Diencephalon (tissue), 1 donor: ENCODE data around the gene ZSWIM3. TPM values are rescaled to one million over a fixed set of nuclear protein-coding genes. Genes with fewer than 3 reads are reported as not detected.

Experiments
- total RNA-seq: library from RNA; depleted of rRNA; stranded (reverse); fragments of >200 nt; gene quantifications from one replicate; pipeline ENCODE4 v1.2.3, GENCODE V29; 2014

Gene ZSWIM3
- total RNA-seq = 13.8 TPM

DNA sequence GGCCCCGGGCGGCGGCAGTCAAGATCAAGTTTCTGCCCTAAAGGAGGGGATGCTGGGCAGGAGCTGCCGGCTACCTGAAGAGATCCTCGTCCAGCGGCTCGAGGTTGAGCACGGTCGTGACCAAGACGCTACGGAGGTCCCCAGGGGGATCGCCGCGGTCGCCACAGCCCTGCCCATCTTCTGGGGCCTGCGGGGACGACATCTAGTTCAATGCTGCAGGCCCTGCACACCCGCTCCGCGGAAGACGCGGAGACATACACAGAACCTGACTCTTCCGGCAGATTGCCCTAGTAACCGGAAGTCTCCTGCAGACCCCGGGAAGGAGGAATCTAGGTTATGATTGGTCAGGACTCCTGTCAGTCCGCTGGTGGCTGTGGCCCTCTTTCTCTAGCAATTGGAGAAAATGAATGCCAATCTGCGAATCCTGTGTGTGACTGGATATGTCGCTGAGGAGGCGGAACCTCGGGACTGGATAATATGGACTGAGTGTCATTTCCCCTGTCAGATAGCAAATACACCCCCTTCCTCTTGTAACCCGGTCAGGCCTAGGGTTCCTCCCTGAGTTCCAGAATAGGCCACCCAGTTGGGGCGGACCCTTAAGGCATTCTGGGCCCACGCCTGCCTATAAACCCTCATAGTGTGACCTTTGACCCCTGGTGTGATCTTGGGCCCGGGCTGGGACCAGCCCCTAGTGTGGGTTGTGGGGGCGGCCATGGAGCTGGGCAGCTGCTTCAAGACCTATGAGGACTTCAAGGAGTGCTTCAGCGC, at the start of gene ZSWIM3, which contains the start of gene ACOT8:
Gene ZSWIM3 (plus strand): TSS at position 501 of the 768 bp plus-strand sequence. CDS start 212 bp downstream, at position 713.
Gene ACOT8 (minus strand): TSS at position 279 of the 768 bp plus-strand sequence. CDS start 77 bp downstream, at position 202.

DNA sequence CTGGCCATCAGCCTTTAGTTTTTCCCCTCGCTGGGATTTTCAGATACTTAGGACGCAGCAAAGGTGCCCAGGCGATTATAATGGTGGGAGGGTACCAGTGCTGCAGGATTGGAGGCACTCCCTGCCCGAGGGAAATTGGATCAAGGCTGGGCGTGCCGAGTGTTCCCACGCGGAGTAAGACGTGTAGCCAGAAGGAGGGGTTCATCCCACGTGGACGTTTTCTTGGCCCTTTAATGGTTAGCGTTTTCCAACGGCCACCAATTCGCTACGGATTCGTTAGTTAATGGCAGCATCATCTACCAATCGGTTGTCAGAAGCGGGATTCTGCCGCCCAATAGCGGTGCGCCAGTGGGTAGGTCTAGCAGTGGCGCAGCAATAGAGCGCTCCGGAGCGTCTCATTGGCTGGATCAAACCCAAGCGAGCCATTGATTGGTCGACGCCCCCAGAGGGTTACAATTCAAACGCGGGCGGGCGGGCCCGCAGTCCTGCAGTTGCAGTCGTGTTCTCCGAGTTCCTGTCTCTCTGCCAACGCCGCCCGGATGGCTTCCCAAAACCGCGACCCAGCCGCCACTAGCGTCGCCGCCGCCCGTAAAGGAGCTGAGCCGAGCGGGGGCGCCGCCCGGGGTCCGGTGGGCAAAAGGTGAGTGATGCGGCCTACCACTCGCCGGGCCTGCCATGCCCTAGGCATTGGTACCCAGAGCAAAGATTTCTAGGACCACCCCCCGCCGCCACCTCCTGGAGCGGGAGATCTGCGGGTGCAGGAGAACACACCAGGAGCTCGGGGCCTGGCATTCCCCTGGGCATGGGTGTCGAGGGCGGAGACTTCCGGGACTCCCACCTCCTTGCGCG, 45.0 kb upstream of the ZSWIM3 start, which contains the start of gene UBE2C:
Gene UBE2C (plus strand): TSS at position 488 of the 849 bp plus-strand sequence. CDS start 52 bp downstream, at position 540.

DNA sequence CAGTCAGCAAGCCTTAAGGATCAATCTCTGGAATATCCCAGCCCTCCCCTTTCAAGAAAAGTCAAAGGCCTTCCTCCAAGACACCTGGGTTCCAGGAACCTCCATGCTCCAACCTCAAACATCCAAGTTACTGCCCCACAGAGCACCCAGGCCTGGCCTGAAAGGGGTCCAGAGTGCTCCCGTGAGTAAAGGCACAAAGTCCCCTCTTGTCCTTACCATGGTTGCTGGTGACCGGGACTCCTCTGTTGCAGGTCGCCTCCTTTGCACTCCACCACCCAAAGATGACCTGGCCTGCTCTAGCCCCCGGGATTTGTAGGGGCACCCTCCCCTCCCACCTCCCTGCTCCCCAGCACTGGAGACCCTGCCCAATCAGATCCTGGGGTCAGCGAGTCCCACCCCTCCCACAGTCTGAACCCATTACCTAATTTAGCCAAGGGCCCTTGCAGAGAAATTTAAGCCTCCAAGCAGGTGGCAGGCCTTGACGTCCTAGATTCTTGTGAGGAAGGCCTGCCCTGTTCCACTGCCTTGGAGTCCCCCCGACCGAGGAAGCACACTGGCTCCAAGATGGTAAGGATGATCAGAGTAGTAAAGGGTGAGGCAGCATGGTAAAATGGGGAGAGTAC, 30.3 kb upstream of the ZSWIM3 start, which contains the start of gene TNNC2:
Gene TNNC2 (minus strand): TSS at position 283 of the 623 bp plus-strand sequence. CDS start 64 bp downstream, at position 219.

DNA sequence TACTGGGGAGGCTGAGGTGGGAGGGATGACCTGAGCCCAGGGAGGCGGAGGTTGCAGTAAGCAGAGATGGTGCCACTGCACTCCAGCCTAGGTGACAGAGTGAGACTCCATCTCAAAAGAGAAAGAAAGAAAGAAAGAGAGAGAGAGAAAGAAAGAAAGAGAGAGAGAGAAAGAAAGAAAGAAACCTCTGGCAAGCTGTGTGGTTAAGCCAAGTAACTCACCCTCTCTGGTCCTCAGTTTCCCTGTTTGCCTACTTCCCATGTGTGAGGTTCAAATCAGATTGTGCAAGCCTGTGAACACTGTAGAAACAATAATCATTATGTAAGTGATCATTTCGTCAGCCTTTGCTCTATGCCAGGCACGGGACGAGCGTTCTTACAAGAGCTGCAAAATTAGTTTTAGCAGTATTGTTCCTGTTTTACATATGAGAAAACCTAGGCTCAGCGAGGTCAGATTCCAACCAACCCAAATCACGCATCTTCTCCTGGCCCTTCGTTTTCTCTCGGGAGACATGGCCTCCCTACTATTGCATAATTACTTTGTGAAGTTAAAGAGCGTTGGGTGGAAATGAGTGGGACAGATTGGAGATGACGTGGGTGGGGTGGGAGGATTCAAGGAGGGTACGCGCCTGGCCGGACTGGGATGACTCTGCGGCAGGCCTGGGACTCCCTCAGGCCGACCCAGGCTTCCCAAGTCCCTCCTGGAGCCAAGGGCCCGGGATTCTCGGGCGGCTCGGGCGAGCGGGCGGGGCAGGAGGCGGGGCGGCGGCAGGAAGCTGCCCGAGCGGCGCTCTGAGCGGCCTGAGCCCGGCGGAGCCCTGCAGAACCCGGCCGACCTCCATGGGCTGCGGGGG, 24.2 kb upstream of the ZSWIM3 start, which contains the start of gene SNX21:
Gene SNX21 (plus strand): TSS at position 770 of the 853 bp plus-strand sequence. CDS start 121 bp downstream, outside the sequence.

DNA sequence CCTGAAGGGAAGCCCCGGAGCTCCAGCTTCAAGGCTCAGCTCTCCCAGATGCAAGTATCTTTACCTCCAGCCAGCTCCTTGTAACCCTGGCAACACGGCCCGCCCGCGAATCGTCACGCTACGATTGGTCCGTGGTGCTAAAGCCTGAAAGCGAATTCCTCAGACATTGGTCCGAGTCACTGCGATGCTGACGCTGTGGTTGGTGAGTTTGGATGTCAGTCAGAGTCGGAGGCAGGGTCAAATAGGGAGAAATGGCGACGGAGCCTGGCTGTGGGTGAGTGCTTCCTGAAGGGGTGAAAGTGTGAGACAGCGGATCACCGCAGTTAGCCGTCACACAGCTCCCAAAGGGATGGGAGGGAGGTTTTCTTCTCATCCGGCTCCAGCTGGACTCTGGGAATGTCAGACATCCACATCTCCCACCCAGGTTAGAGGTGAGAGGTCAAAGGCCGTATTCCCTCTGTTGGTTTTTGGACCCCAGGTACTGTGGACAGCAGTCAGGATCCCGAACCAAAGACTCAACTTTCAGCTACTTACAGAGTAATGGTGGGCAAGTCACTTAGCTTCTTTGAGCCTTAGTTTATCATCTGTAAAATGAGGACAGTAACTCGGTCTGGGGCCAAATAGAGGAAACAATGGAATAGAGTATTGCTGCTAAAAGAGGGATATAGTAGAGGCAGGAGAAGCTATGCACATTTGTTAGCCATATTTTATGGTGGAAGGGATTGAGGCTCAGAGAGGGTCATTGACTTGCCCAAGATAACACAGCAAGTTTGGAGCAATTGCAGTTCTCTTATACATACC, 23.8 kb downstream of the ZSWIM3 start, which contains the start of gene ZSWIM1:
Gene ZSWIM1 (plus strand): TSS at position 240 of the 801 bp plus-strand sequence. CDS start 1,366 bp downstream, outside the sequence.

DNA sequence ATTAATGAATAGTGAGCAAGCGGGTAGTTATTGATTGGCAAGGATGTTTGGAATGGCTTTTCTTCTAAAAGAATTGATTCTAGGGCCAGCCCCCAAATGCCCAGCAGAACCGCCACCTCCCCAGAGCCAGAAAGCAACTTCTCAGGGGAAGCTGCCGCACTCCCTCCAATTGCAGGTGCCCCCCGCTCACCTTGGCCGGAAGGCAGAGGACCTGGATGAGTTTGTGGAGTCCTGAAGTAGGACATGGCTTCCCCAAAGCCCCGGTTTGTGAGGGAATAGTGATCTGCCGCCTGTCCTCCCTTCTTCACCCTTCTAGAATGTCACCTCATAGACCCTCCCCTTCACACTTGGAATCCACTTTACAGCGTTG, 29.9 kb downstream of the ZSWIM3 start, which contains the start of gene SPATA25:
Gene SPATA25 (minus strand): TSS at position 277 of the 370 bp plus-strand sequence. CDS start 32 bp downstream, at position 245.

DNA sequence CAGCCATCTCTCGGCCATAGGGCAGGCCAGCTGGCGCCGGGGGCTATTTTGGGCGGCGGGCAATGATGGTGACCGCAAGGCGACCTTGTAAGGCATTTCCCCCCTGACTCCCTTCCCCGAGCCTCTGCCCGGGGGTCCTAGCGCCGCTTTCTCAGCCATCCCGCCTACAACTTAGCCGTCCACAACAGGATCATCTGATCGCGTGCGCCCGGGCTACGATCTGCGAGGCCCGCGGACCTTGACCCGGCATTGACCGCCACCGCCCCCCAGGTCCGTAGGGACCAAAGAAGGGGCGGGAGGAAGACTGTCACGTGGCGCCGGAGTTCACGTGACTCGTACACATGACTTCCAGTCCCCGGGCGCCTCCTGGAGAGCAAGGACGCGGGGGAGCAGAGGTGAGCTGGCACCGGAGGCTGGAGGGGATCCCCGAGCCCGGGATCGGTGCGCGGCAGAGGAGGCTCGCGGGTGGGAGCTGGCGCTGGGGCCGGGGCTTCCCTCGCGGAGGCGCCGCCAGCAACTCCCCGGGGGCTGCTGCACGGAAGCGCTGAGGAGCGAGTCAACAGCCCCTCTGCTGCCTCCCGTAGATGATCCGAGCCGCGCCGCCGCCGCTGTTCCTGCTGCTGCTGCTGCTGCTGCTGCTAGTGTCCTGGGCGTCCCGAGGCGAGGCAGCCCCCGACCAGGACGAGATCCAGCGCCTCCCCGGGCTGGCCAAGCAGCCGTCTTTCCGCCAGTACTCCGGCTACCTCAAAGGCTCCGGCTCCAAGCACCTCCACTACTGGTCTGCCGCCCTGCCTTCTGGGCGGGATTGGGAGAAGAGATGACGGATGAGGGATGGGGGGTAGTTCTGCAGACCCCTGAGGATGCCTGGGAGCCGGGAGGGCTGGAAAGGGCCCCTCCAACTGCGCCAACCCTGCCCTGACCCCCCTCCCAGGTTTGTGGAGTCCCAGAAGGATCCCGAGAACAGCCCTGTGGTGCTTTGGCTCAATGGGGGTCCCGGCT, 33.9 kb downstream of the ZSWIM3 start, which contains the start of the genes CTSA and NEURL2:
Gene CTSA (plus strand): TSS at position 351 of the 999 bp plus-strand sequence. CDS start 234 bp downstream, at position 585.
Gene NEURL2 (minus strand): TSS at position 224 of the 999 bp plus-strand sequence. CDS start 217 bp downstream, at position 7.

DNA sequence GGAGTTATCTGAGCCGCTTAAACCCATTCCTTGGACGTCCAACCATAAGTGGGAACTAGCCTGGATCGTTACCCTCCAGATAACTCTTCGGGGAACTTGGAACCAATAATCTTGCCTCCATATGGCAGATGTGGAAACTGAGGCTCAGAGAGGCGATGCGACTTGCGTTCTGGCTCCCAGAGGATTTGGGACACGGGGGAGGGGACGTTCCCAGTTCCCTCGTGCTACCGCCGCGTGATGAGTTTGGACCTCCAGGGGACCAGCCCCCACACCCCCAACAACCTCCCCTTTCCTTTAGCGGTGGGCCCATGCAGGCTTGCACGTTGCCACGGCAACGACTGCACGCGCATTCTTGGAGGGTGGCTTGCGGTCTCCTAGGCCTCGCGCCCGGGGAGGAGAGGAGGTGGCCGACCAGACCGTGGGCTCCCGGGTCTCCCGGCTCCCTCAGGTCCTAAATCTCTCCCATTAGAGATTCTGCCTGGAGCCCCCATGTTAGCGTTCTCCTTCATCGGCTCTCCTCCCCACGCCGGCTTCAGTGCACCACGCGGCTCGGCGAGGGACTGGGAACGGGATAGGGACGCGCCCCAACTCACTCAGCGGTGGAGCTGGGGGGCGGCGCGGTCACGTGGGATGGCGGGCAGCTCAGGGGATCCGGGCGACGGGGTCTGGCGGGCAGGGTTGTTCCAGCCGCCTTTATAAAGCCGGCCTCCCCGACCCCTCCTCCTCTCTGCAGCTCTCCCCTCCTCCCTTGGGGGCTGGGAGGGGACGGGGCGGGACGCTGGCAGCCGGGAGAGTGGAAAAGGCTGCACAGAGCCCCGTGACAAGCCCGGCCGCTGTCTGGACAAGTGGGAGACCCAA, 54.3 kb downstream of the ZSWIM3 start, which contains the start of gene PLTP:
Gene PLTP (minus strand): TSS at position 670 of the 858 bp plus-strand sequence. CDS start 703 bp downstream, outside the sequence.

Other genes with a start within 250 kb of the ZSWIM3 start
- not detected for gene WFDC10A, start 227.9 kb upstream of the ZSWIM3 start, total RNA-seq
- not detected for gene WFDC9, start 226.3 kb upstream of the ZSWIM3 start, total RNA-seq
- not detected for gene WFDC11, start 187.4 kb upstream of the ZSWIM3 start, total RNA-seq
- gene WFDC13, start 155.6 kb upstream of the ZSWIM3 start, total RNA-seq = not detected
- gene WFDC10B, start 152.6 kb upstream of the ZSWIM3 start, total RNA-seq = not detected
- gene SPINT4, start 135.3 kb upstream of the ZSWIM3 start, total RNA-seq = not detected
- gene WFDC3, start 65.7 kb upstream of the ZSWIM3 start, total RNA-seq = 0.69 TPM
- gene DNTTIP1, start 65.7 kb upstream of the ZSWIM3 start, total RNA-seq = 12.5 TPM
- 7.6 TPM for gene UBE2C, start 45.0 kb upstream of the ZSWIM3 start, total RNA-seq
- not detected for gene TNNC2, start 30.3 kb upstream of the ZSWIM3 start, total RNA-seq
- gene SNX21, start 23.8 kb upstream of the ZSWIM3 start, total RNA-seq = 21.0 TPM
- gene ACOT8, start 222 bp upstream of the ZSWIM3 start, total RNA-seq = 40.4 TPM
- gene ZSWIM1, start 23.6 kb downstream of the ZSWIM3 start, total RNA-seq = 6.7 TPM
- gene SPATA25, start 30.0 kb downstream of the ZSWIM3 start, total RNA-seq = 1.6 TPM
- 4.6 TPM for gene NEURL2, start 33.6 kb downstream of the ZSWIM3 start, total RNA-seq
- 28.4 TPM for gene CTSA, start 33.7 kb downstream of the ZSWIM3 start, total RNA-seq
- 49.8 TPM for gene PLTP, start 54.5 kb downstream of the ZSWIM3 start, total RNA-seq
- gene PCIF1, start 77.1 kb downstream of the ZSWIM3 start, total RNA-seq = 12.5 TPM
- 15.5 TPM for gene ZNF335, start 114.6 kb downstream of the ZSWIM3 start, total RNA-seq
- gene MMP9, start 151.3 kb downstream of the ZSWIM3 start, total RNA-seq = 0.23 TPM
- 113 TPM for gene SLC12A5, start 171.6 kb downstream of the ZSWIM3 start, total RNA-seq
- gene NCOA5, start 232.3 kb downstream of the ZSWIM3 start, total RNA-seq = 21.9 TPM